H9 (cell line): Measurements from ENCODE around the gene SP2. TPM values are rescaled to one million over a fixed set of nuclear protein-coding genes. Genes with fewer than 3 reads are reported as not detected.

Experiments used
- DNase-seq: peaks from one replicate; pipeline ENCODE4 v3.0.0-alpha.2; 2017
- H2AFZ ChIP-seq: one replicate; pipeline ENCODE4 v1.6.1; 2013; ENCODE audit warnings: mild to moderate bottlenecking, low read length, control low read depth, moderate library complexity
- H2AK5ac ChIP-seq: 2 replicates; pipeline ENCODE4 v1.6.1; 2013; ENCODE audit warnings: low read length, control low read depth, mixed read lengths; ENCODE audit not compliant: insufficient read length
- H2BK120ac ChIP-seq: one replicate; pipeline ENCODE4 v1.6.1; 2013; ENCODE audit warnings: low read depth, mild to moderate bottlenecking, low read length, control low read depth, inconsistent platforms; ENCODE audit not compliant: poor library complexity, severe bottlenecking
- H2BK12ac ChIP-seq: 2 replicates; pipeline ENCODE4 v1.6.1; 2013; ENCODE audit warnings: low read length, control low read depth, mixed read lengths, low read depth; ENCODE audit not compliant: insufficient read length
- H2BK15ac ChIP-seq: 2 replicates; pipeline ENCODE4 v1.6.1; 2013; ENCODE audit warnings: low read depth, low read length, control low read depth
- H2BK20ac ChIP-seq: one replicate; pipeline ENCODE4 v1.6.1; 2013; ENCODE audit warnings: low read depth, mild to moderate bottlenecking, low read length, control low read depth, inconsistent platforms; ENCODE audit not compliant: poor library complexity, severe bottlenecking
- H2BK5ac ChIP-seq: 2 replicates; pipeline ENCODE4 v1.6.1; 2013; ENCODE audit warnings: low read length, control low read depth, mixed read lengths; ENCODE audit not compliant: insufficient read length
- H3K14ac ChIP-seq: 2 replicates; pipeline ENCODE4 v1.6.1; 2013; ENCODE audit warnings: low read length, control low read depth; ENCODE audit not compliant: insufficient read depth
- H3K18ac ChIP-seq: 2 replicates; pipeline ENCODE4 v1.6.1; 2013; ENCODE audit warnings: low read depth, mild to moderate bottlenecking, mixed read lengths, low read length, control low read depth; ENCODE audit not compliant: insufficient read length
- H3K23ac ChIP-seq: 2 replicates; pipeline ENCODE4 v1.6.1; 2013; ENCODE audit warnings: low read length, control low read depth, mixed read lengths, low read depth; ENCODE audit not compliant: insufficient read length
- H3K23me2 ChIP-seq: 2 replicates; pipeline ENCODE4 v1.6.1; 2013; ENCODE audit warnings: low read depth, mild to moderate bottlenecking, mixed read lengths, low read length, control low read depth; ENCODE audit not compliant: insufficient read length, poor library complexity, severe bottlenecking
- H3K27ac ChIP-seq: 2 replicates; pipeline ENCODE4 v1.5.1; 2013; ENCODE audit warnings: low read length, control low read depth, mixed read lengths, low read depth; ENCODE audit not compliant: insufficient read length
- H3K27me3 ChIP-seq: 2 replicates; pipeline ENCODE4 v1.6.1; 2013; ENCODE audit warnings: low read length, control low read depth, inconsistent platforms; ENCODE audit not compliant: insufficient read depth
- H3K4ac ChIP-seq: 2 replicates; pipeline ENCODE4 v1.6.1; 2013; ENCODE audit warnings: low read depth, mild to moderate bottlenecking, control low read depth, inconsistent platforms, low read length, moderate library complexity
- H3K4me1 ChIP-seq: 2 replicates; pipeline ENCODE4 v1.6.1; 2013; ENCODE audit warnings: low read length, control low read depth, inconsistent platforms; ENCODE audit not compliant: insufficient read depth
- H3K4me2 ChIP-seq: 2 replicates; pipeline ENCODE4 v1.6.1; 2013; ENCODE audit warnings: low read length, control low read depth, mixed read lengths; ENCODE audit not compliant: insufficient read length, insufficient read depth
- H3K56ac ChIP-seq: 2 replicates; pipeline ENCODE4 v1.6.1; 2013; ENCODE audit warnings: low read depth, mild to moderate bottlenecking, mixed read lengths, low read length, control low read depth; ENCODE audit not compliant: insufficient read length
- H3K79me1 ChIP-seq: 2 replicates; pipeline ENCODE4 v1.6.1; 2013; ENCODE audit warnings: low read depth, mild to moderate bottlenecking, moderate library complexity, low read length, control low read depth, inconsistent platforms; ENCODE audit not compliant: insufficient read depth, poor library complexity, severe bottlenecking
- H3K79me2 ChIP-seq: 2 replicates; pipeline ENCODE4 v1.6.1; 2013; ENCODE audit warnings: low read length, control low read depth, inconsistent platforms; ENCODE audit not compliant: insufficient read depth
- H3K9ac ChIP-seq: 2 replicates; pipeline ENCODE4 v1.6.1; 2013; ENCODE audit warnings: low read length, control low read depth, mixed read lengths; ENCODE audit not compliant: insufficient read length; ENCODE audit errors: extremely low read depth
- H3K9me3 ChIP-seq: one replicate; pipeline ENCODE4 v1.6.1; 2013; ENCODE audit warnings: low read depth, low read length, inconsistent platforms; ENCODE audit not compliant: control insufficient read depth
- H3T11ph ChIP-seq: one replicate; pipeline ENCODE4 v1.6.1; 2013; ENCODE audit warnings: mild to moderate bottlenecking, low read length, control low read depth, inconsistent platforms
- H4K20me1 ChIP-seq: one replicate; pipeline ENCODE4 v1.6.1; 2013; ENCODE audit not compliant: control insufficient read depth, insufficient read length, insufficient read depth
- H4K5ac ChIP-seq: 2 replicates; pipeline ENCODE4 v1.6.1; 2013; ENCODE audit warnings: low read depth, mild to moderate bottlenecking, mixed read lengths, low read length, control low read depth; ENCODE audit not compliant: insufficient read length
- H4K8ac ChIP-seq: replicated peaks from 2 replicates; pipeline ENCODE4 v1.6.1; 2013; ENCODE audit warnings: low read length, control low read depth, mixed read lengths, low read depth; ENCODE audit not compliant: insufficient read length
- H4K91ac ChIP-seq: 2 replicates; pipeline ENCODE4 v1.6.1; 2013; ENCODE audit warnings: low read depth, mild to moderate bottlenecking, moderate library complexity, mixed read lengths, low read length, control low read depth; ENCODE audit not compliant: insufficient read length
- H3K27ac Mint-ChIP-seq, 3 experiments: 2 replicates in 2 of 3; 3 replicates in 1 of 3; pipeline ENCODE4 v1.8.0; 2020 to 2021; ENCODE audit warnings: mixed read lengths in 3 of 3, mild to moderate bottlenecking in 1 of 3, moderate library complexity in 1 of 3
- H3K27me3 Mint-ChIP-seq: 2 replicates; pipeline ENCODE4 v1.8.0; 2021; ENCODE audit warnings: low read depth, mild to moderate bottlenecking, moderate library complexity, mixed read lengths
- H3K36me3 Mint-ChIP-seq, 3 experiments: 2 replicates in 2 of 3; 3 replicates in 1 of 3; pipeline ENCODE4 v1.8.0; 2020 to 2021; ENCODE audit warnings: low read depth in 3 of 3, mixed read lengths in 3 of 3; ENCODE audit not compliant: insufficient read depth in 1 of 3
- H3K4me1 Mint-ChIP-seq, 2 experiments: 2 replicates each; pipeline ENCODE4 v1.8.0; 2020; ENCODE audit warnings: mixed read lengths in 2 of 2
- H3K4me3 Mint-ChIP-seq, 2 experiments: 2 replicates in 1 of 2; 3 replicates in 1 of 2; pipeline ENCODE4 v1.8.0; 2020 to 2021; ENCODE audit warnings: mild to moderate bottlenecking in 2 of 2, mixed read lengths in 2 of 2, moderate library complexity in 1 of 2
- H3K9me3 Mint-ChIP-seq, 2 experiments: 2 replicates in 1 of 2; 3 replicates in 1 of 2; pipeline ENCODE4 v1.8.0; 2020; ENCODE audit warnings: mild to moderate bottlenecking in 2 of 2, mixed read lengths in 2 of 2, moderate library complexity in 1 of 2
- CTCF ChIP-seq: fragments of 200-600 bp; sonication (generic); conservative IDR thresholded peaks from 3 replicates; pipeline ENCODE4 v1.8.0; 2021; ENCODE audit warnings: antibody characterized with exemption, mild to moderate bottlenecking
- WGBS: extraction: QIAGEN DNeasy Blood & Tissue Kit; methylation state at CpG from one replicate; pipeline ENCODE4 v1.1.7; 2013; ENCODE audit warnings: missing lambda C conversion rate, low lambda C conversion rate, mixed read lengths; ENCODE audit not compliant: insufficient read length; ENCODE audit errors: extremely low coverage; 5-methylcytosine and 5-hydroxymethylcytosine counted together
- total RNA-seq: library from RNA; stranded (reverse); gene quantifications from 2 replicates; pipeline ENCODE4 v1.2.1, GENCODE V29; 2021

Gene SP2
- total RNA-seq, 1 experiment from 2014 or later, result 19.3 TPM

- no peak overlapping the region for H4K91ac ChIP-seq
- no peaks in the 10 kb centered on the region for H3K9me3 ChIP-seq
- H3K79me1 ChIP-seq, result no peaks in the 10 kb centered on the region
- no peak overlapping the region for H2BK15ac ChIP-seq
- peaks cover 6% of the 10 kb centered on the region for H3K4me1 ChIP-seq
- no peak overlapping the region for H3K4ac ChIP-seq
- H3K18ac ChIP-seq, result no peak overlapping the region
- no peaks in the 10 kb centered on the region; a peak in 2 of 5 replicates for H3K9me3 Mint-ChIP-seq
- no peak overlapping the region for H3K27ac Mint-ChIP-seq
- peak overlapping the region; percentile 55 for H3K4me2 ChIP-seq
- peaks cover 0 to 2% (median 0%) of the 10 kb centered on the region in 3 experiments; a peak in 1 of 7 replicates for H3K36me3 Mint-ChIP-seq
- no peak overlapping the region for H4K5ac ChIP-seq
- H2BK5ac ChIP-seq, result no peak overlapping the region
- H2AFZ ChIP-seq, result no peak overlapping the region
- peaks cover 85% of the 10 kb centered on the region for H3K27me3 Mint-ChIP-seq
- no peak overlapping the region for H2BK120ac ChIP-seq
- H3K23ac ChIP-seq, result no peak overlapping the region
- H2AK5ac ChIP-seq, result no peak overlapping the region
- H4K20me1 ChIP-seq, result no peaks in the 10 kb centered on the region
- H3K56ac ChIP-seq, result no peak overlapping the region
- H3K23me2 ChIP-seq, result peaks cover 27% of the 10 kb centered on the region
- no peak overlapping the region for H4K8ac ChIP-seq
- no peak overlapping the region for H2BK12ac ChIP-seq
- H3K79me2 ChIP-seq, result no peaks in the 10 kb centered on the region
- peaks cover 49% of the 10 kb centered on the region for H3K27me3 ChIP-seq
- WGBS, result no CpG with 5 or more reads among the region's 71 CpGs
- H3K14ac ChIP-seq, result no peak overlapping the region
- no peak overlapping the region for H3T11ph ChIP-seq
- TF ChIP-seq CTCF, result peak; percentile 73
- DNase-seq, result peak; percentile 93
- H3K27ac ChIP-seq, result no peak overlapping the region
- peaks cover 39 to 60% of the 10 kb centered on the region in 2 experiments for H3K4me1 Mint-ChIP-seq
- no peak overlapping the region for H3K9ac ChIP-seq
- no peak overlapping the region for H2BK20ac ChIP-seq
- peak overlapping the region; percentile 55 to 78 for H3K4me3 Mint-ChIP-seq
These were observed 48.5 kb upstream of the SP2 start for GRCh38 chr17:47847341-47848197.
